HG02623 (cell line): ENCODE results near the gene PUS10.

ENCODE experiments used
- ATAC-seq: cut with Tn5 transposase; IDR thresholded peaks from one replicate; pipeline ENCODE4 v1.9.1; 2021; ENCODE audit warnings: moderate library complexity; ENCODE audit not compliant: unreplicated experiment

The PUS10 gene

GRCh38 chr2:60972889-60973656 lies 45.0 kb downstream of the PUS10 start:
- ATAC-seq, result no peak

GRCh38 chr2:60966507-60967405 lies 51.3 kb downstream of the PUS10 start:
- peak; percentile 61 for ATAC-seq

- no peak for ATAC-seq
These were observed 52.6 kb downstream of the PUS10 start for GRCh38 chr2:60965499-60965785.

- ATAC-seq, result no peak
These were observed 53.2 kb downstream of the PUS10 start for GRCh38 chr2:60964651-60965498.

- no peak for ATAC-seq
These were observed 54.9 kb downstream of the PUS10 start for GRCh38 chr2:60963190-60963589.

GRCh38 chr2:60962528-60962927 lies 55.5 kb downstream of the PUS10 start:
- no peak for ATAC-seq

GRCh38 chr2:60961457-60961856 lies 56.6 kb downstream of the PUS10 start:
- no peak for ATAC-seq

GRCh38 chr2:60960706-60961105 lies 57.3 kb downstream of the PUS10 start:
- no peak for ATAC-seq

- no peak for ATAC-seq
These were observed 58.6 kb downstream of the PUS10 start for GRCh38 chr2:60959501-60959900.

- no peak for ATAC-seq
These were observed 59.3 kb downstream of the PUS10 start for GRCh38 chr2:60958800-60959199.

GRCh38 chr2:60958361-60958760 lies 59.7 kb downstream of the PUS10 start:
- no peak for ATAC-seq

GRCh38 chr2:60957643-60958042 lies 60.4 kb downstream of the PUS10 start:
- no peak for ATAC-seq

GRCh38 chr2:60957224-60957623 lies 60.8 kb downstream of the PUS10 start:
- no peak for ATAC-seq

GRCh38 chr2:60954139-60954538 lies 63.9 kb downstream of the PUS10 start:
- ATAC-seq, result no peak

GRCh38 chr2:60948926-60949579 lies 69.0 kb downstream of the PUS10 start:
- no peak for ATAC-seq

GRCh38 chr2:60948161-60948560 lies 69.9 kb downstream of the PUS10 start:
- ATAC-seq, result no peak

- ATAC-seq, result no peak
These were observed 71.0 kb downstream of the PUS10 start for GRCh38 chr2:60947056-60947455.

GRCh38 chr2:60945341-60945740 lies 72.7 kb downstream of the PUS10 start:
- ATAC-seq, result no peak

GRCh38 chr2:60939622-60940021 lies 78.4 kb downstream of the PUS10 start:
- no peak for ATAC-seq

GRCh38 chr2:60938301-60938700 lies 79.8 kb downstream of the PUS10 start:
- ATAC-seq, result no peak

- no peak for ATAC-seq
These were observed 81.3 kb downstream of the PUS10 start for GRCh38 chr2:60936757-60937156.
